ENCODE measurements around the gene HEYL.

DNA sequence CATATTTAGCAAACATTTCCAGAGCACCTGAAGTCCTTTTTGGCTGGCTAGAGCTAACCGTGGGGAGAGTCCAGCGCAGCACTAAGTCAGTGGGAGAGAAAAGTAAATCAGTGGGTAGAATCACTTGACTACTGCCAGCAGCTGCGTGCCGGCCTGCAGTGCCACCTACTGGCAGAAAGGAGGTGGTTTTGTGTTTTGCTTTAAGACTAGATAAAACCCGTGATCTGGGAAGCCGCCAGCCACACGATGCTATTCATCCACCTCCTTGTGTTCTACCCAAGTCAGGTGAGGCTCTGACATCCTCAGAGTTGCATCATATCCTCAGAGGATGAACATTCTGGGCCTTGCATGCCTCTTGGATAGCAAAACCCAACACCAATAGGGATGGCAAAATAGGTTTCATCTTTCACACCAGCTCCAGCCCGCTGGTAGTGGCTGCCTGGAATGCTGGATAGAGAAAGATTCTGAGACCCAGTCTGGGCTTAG lies 14.1 kb upstream of the HEYL start:
- TF ChIP-seq, protein P1, sequence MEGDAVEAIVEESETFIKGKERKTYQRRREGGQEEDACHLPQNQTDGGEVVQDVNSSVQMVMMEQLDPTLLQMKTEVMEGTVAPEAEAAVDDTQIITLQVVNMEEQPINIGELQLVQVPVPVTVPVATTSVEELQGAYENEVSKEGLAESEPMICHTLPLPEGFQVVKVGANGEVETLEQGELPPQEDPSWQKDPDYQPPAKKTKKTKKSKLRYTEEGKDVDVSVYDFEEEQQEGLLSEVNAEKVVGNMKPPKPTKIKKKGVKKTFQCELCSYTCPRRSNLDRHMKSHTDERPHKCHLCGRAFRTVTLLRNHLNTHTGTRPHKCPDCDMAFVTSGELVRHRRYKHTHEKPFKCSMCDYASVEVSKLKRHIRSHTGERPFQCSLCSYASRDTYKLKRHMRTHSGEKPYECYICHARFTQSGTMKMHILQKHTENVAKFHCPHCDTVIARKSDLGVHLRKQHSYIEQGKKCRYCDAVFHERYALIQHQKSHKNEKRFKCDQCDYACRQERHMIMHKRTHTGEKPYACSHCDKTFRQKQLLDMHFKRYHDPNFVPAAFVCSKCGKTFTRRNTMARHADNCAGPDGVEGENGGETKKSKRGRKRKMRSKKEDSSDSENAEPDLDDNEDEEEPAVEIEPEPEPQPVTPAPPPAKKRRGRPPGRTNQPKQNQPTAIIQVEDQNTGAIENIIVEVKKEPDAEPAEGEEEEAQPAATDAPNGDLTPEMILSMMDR (IDR thresholded peaks at IDR 0.05; ENCODE audit: low read depth, low read length), result peak; percentile 68
- no peak for TF ChIP-seq EZH2phosphoT487 (IDR thresholded peaks at IDR 0.05; ENCODE audit: low read depth)
